ENCODE results near the gene CCDC78.

Gene CCDC78

DNA sequence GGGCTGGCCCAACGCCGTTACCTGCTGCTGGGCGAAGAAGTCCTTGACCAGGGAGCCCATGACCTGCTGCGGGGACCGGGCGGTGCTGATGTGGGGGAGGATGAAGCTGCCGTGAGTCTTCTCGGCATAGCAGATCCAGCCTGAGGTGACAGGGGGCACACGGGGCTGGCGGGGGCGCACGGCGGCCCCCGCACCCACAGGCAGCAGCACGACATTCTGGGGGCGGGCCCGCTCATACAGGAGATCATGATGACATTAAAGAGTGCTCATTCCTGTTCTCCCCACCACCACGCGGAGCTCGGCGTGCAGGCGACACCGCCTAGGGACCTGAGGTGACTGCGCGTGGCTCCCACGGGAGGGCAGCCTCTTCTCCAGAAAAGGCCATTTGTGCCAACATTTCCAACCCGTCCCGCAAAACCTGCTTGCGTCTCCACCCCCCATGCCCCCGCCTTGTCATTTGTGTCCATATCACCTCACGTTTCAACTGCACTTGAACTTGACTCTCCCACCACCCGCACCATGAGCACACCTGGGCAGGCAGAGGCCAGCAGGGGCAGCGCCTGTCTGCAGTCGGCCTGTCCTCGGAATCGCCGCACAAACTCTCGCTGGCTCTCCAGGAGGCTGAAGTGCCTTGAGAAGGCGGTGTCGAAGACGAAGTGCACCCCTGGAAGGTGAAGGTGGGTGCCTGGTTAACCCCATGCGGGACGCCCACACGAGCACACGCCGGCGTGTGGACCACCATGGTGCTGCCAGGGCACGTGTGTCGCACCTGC is 8.2 kb upstream of the CCDC78 start:
- H3K27me3 Mint-ChIP-seq, result no peaks in the 10 kb centered on the region
- ATAC-seq, result no peak
- H3K9me3 Mint-ChIP-seq, result no peaks in the 10 kb centered on the region
- peaks cover 25% of the 10 kb centered on the region for H3K36me3 Mint-ChIP-seq
- H3K4me3 Mint-ChIP-seq, result no peak overlapping the region
- no peak overlapping the region for H3K27ac Mint-ChIP-seq
- peaks cover 37% of the 10 kb centered on the region for H3K4me1 Mint-ChIP-seq

DNA sequence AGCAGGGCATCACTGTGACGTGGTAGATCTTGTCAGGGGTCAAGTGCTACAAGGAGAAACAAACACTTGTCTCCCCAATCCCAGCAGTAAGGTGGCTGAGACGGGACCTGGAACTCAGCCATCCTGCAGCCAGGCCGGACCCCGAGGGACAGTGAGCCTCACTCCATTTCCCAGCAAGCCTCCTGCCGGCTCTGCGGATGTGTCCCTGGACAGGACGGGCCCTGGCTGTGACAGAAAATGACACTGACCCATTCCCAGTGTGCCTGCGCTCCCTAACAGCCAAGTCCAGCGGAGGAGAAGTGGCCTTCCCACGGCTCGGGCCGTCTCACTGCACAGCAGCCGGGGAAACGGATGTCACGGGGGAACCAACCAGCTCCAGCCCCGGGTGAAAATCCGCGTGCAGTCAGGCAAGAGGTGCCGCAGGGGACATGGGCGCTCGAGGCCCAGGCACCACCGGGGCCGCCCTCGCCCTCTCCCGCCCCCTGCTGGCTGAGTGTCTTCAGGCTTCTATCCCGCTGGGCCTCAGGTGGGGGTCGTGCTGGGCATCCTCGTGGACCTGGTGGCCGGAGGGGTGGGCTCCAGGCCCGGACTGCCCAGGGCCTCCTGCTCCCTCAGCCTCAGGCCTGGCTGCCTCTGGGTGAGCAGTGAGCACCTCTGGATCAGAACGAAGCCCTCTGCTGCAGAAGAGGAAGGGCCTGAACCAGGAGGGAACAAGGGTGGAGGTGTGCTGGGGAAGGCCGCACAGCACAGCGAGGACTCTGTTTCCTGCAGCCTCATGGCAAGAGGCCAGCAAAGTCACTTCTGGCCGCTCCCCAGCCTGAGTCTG is 7.4 kb upstream of the CCDC78 start:
- Mint-ChIP-seq H3K27me3 (no peaks in the 10 kb centered on the region), H3K36me3 (peaks cover 25% of the 10 kb centered on the region), H3K4me3 (no peak overlapping the region), H3K9me3 (no peaks in the 10 kb centered on the region), H3K4me1 (peaks cover 30% of the 10 kb centered on the region), H3K27ac (no peak overlapping the region)
- no peak for ATAC-seq

DNA sequence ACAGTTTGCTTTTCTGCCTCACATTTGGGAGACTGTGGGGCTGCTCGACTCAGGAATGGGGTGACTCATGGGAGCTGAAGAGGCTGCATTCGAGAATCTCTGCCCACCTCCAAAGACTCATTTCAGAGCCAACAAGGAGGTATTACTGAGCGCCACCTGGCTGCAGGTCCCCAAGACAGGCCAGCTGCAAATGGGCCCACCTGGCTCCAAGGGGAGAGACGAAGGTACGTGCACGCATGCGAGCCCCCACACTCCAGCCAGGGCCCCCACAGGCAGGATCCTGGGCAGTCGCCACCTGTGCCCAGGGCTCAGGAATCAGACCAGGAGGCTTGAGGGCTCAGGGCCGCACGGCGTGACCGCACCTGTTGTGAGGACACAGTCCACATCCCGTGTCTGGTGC is 6.7 kb upstream of the CCDC78 start:
- H3K4me1 Mint-ChIP-seq, result peaks cover 26% of the 10 kb centered on the region
- H3K27me3 Mint-ChIP-seq, result no peaks in the 10 kb centered on the region
- no peaks in the 10 kb centered on the region for H3K9me3 Mint-ChIP-seq
- peaks cover 25% of the 10 kb centered on the region for H3K36me3 Mint-ChIP-seq
- no peak for ATAC-seq
- H3K27ac Mint-ChIP-seq, result no peak overlapping the region
- H3K4me3 Mint-ChIP-seq, result no peak overlapping the region

DNA sequence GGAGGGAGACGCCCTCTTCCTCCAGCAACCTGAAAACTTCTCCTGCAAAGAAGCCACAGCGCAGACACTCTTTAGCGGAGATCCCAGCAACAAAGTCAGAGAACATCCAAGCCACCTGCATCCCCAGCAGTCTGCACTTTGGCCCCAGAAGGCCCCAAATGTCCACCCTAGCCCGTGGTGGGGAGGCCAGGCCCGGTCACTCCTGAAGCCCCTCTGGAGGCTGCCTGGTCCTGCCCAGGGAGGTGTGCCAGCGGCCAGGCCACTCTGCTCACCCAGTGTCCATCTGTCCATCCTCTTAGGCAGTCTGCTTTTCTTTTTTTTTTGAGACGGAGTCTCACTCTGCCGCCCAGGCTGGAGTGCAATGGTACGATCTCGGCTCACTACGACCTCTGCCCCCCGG is 6.1 kb upstream of the CCDC78 start:
- Mint-ChIP-seq H3K27ac (no peak overlapping the region), H3K4me3 (no peak overlapping the region), H3K9me3 (no peaks in the 10 kb centered on the region), H3K27me3 (no peaks in the 10 kb centered on the region), H3K36me3 (peaks cover 25% of the 10 kb centered on the region), H3K4me1 (peaks cover 20% of the 10 kb centered on the region)
- ATAC-seq, result no peak

DNA sequence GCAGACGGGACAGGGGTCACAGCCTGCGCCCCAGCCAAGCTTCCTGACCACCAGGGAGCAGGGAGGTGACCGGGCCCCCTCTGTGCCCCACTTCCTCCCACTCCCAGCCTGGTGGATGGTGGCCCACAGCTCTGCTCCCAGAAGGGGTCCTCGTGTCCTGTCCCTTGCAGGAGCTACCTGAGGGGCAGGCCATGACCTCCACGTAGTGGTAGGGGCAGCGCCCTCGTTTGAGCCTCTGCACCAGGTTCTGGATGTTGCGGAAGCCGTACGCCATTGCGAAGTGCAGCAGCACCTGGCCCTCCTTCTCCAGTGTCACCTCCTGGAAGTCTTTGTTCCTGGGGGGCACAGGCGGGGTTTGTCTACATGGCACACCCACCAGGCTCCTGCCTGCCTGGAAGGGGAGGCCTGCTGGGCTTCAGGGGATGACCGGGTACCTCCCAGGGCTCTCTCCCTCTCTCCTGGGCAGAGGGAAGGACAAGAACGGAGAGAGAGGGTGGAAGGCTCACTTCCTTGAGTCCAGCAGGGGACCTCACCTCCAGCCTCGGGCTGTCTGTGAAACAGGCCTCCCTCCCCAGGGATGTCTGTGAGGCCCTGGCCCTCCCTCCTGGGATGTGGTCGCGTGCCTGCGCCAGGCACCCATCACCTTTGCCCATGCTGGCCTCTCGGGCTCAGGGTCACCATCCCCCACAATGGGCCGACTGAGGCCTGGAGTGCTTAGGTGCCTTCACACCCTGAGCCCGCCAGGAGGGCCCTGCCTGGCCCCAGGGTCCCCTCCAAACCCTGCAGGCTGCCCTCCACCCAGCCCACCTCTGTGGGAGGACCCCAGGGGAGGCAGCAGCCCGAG is 4.6 kb upstream of the CCDC78 start:
- H3K27ac Mint-ChIP-seq, result no peak overlapping the region
- no peak for ATAC-seq
- H3K27me3 Mint-ChIP-seq, result no peaks in the 10 kb centered on the region
- peaks cover 18% of the 10 kb centered on the region for H3K36me3 Mint-ChIP-seq
- peaks cover 18% of the 10 kb centered on the region for H3K4me1 Mint-ChIP-seq
- no peak overlapping the region for H3K4me3 Mint-ChIP-seq
- H3K9me3 Mint-ChIP-seq, result no peaks in the 10 kb centered on the region

DNA sequence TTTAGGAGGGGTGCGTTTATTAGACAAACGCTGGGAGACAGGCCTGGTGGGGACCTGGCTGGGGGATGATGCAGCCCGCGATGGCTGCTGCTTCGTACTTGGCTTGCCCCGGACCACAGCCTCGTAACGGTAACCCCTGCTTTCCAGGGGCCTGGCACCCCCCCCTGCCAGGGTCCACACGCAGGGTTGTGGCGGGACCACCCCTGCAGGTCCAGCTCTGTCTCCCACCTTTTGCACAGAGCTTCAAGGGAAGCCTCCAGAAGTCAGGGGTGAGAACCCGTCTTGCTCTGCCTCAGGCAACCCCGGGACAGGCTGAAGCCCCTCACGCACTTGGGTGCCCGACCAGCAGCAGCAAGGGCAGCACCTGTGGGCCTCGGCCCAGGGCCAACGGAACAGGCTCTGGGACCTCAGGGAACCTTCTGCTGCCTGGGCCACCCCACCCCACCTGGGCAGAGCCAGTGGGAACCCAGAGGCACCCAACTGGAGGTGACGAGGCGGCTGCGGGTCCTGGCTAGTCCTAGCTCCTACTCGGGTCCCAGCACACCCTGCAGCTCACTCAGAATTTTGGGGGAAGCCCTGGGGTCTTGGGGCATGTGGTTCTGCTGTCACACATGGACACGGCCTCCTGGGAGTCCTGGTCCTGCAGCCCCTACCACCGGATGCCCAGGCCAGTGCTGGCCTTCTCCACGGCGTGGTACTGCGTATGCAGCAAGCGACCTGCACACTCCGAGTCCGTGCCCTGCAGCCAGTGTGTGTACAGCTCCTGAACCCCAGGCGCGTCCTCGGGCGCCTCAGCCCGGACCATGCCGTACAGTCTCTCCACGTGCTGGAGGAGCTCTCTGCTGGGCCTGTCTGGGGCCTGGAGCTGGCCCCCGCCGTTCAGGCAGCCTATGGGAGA is 3.8 kb upstream of the CCDC78 start:
- no peak overlapping the region for H3K27ac Mint-ChIP-seq
- H3K36me3 Mint-ChIP-seq, result peaks cover 12% of the 10 kb centered on the region
- no peak for ATAC-seq
- H3K27me3 Mint-ChIP-seq, result no peaks in the 10 kb centered on the region
- H3K9me3 Mint-ChIP-seq, result no peaks in the 10 kb centered on the region
- no peak overlapping the region for H3K4me3 Mint-ChIP-seq
- H3K4me1 Mint-ChIP-seq, result peaks cover 18% of the 10 kb centered on the region

DNA sequence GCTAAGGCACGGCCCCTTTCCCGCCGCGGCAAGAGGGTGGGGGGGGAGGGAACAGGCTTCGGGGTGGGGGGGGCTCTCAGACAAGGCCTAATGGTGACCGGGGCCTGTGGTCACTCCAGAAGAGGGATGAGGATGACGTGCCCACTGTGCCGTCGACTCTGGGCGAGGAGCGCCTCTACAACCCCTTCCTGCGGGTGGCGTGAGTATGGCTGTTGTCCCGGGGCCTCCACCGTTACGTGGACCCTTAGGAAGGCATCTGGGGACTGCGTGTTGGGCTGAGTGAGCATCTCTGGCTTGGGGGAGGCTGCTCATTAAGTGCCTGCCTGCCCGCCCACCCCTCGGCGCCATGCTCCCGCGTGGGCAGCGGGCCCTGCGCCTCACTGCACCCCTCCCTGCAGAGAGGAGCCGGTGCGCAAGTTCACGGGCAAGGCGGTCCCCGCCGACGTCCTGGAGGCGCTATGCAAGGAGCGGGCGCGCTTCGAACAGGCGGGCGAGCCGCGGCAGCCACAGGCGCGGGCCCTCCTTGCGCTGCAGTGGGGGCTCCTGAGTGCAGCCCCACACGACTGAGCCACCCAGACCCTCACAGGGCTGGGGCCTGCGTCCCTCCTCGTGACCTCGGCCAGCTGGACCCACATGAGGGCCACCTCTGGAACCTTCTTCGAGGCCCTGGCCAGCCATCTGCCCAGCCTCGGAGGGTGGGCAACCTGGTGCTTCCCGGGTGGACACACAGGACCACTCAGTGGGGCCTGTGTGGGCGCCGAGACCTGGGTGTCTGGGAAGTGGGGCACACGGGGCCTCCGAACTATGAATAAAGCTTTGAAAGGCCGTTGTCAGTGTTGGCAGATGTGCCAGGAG is 2.9 kb upstream of the CCDC78 start:
- Mint-ChIP-seq H3K9me3 (no peaks in the 10 kb centered on the region), H3K4me1 (peaks cover 18% of the 10 kb centered on the region), H3K4me3 (peak overlapping the region; percentile 72), H3K36me3 (peaks cover 6% of the 10 kb centered on the region), H3K27ac (no peak overlapping the region), H3K27me3 (no peaks in the 10 kb centered on the region)
- ATAC-seq, result no peak

DNA sequence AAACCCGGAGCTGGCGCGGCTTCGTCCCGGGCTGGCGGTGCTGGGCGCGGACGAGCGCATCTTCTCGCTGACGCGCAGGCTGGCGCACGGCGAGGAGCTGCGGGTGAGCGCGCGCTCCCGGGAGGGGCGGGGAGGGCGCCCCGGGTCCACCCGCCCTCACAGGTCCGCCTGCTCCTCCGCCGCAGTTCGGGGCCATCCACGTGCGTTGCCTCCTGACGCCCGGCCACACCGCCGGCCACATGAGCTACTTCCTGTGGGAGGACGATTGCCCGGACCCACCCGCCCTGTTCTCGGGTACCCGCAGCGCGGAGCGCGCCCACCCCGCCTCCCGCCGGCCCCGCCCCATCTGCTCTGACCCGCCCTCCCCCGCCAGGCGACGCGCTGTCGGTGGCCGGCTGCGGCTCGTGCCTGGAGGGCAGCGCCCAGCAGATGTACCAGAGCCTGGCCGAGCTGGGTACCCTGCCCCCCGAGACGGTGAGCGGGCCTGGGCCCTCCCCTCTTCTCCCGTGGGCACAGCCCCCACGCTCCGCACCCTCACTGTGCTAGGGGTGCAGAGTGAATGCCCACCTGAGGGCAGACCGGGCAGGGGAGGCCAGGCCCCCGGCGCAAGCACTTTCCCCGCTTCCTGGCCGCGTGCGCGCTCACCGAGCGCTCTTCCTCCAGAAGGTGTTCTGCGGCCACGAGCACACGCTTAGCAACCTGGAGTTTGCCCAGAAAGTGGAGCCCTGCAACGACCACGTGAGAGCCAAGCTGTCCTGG is 2.1 kb upstream of the CCDC78 start:
- Mint-ChIP-seq H3K9me3 (no peaks in the 10 kb centered on the region), H3K4me3 (peak overlapping the region; percentile 72), H3K27me3 (no peaks in the 10 kb centered on the region), H3K27ac (no peak overlapping the region), H3K4me1 (peaks cover 23% of the 10 kb centered on the region), H3K36me3 (peaks cover 6% of the 10 kb centered on the region)
- ATAC-seq, result peak; percentile 63

DNA sequence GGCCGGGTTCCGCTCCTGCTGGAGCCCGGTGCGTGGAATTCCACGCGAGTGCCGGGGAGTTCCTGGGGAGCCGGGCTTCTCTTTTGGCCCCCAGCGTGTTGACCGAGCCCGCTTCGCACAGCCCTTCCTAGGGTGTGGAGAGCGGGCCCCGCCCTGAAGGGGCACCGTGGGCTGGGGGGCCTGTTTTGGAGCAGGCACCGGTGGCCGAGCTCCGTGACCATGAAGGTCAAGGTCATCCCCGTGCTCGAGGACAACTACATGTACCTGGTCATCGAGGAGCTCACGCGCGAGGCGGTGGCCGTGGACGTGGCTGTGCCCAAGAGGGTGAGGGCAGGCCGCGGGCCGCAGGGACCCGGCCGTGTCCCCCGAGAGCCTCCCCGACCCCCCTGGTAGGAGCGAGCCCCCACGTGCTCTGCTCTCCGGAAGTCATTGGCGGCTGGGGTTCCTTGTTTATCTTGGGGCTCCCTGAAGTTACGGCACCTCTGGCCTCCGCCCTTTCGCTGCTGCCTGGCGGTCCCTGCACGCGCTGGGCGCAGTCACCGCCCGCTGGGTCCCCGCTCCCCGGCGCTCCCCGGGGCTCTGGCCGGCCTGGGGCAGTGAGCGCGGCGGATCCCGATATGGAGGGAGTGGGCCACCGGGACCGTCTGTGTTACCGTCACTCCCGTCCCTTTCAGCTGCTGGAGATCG is 1.2 kb upstream of the CCDC78 start:
- no peaks in the 10 kb centered on the region for H3K27me3 Mint-ChIP-seq
- H3K4me1 Mint-ChIP-seq, result peaks cover 31% of the 10 kb centered on the region
- peak overlapping the region; percentile 37 for H3K27ac Mint-ChIP-seq
- H3K4me3 Mint-ChIP-seq, result peak overlapping the region; percentile 71
- peak; percentile 46 for ATAC-seq
- no peaks in the 10 kb centered on the region for H3K9me3 Mint-ChIP-seq
- H3K36me3 Mint-ChIP-seq, result peaks cover 6% of the 10 kb centered on the region

DNA sequence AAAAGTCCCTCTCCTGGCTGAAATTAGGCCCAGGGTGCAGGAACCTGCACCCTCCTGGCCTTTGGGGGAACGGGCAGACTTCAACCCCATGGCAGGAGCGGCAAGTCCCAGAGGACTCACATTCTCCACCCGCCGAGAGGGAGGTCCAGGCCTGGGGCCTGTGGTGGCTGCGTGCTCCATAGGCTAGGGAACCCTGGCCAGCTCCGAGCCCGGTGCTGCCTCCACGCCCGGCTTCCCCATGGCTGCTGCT is 130 bp downstream of the CCDC78 start:
- H3K4me3 Mint-ChIP-seq, result peak overlapping the region; percentile 84
- H3K27ac Mint-ChIP-seq, result peak overlapping the region; percentile 70
- no peak for ATAC-seq
- peaks cover 36% of the 10 kb centered on the region for H3K4me1 Mint-ChIP-seq
- H3K9me3 Mint-ChIP-seq, result no peaks in the 10 kb centered on the region
- H3K36me3 Mint-ChIP-seq, result peaks cover 6% of the 10 kb centered on the region
- no peaks in the 10 kb centered on the region for H3K27me3 Mint-ChIP-seq

DNA sequence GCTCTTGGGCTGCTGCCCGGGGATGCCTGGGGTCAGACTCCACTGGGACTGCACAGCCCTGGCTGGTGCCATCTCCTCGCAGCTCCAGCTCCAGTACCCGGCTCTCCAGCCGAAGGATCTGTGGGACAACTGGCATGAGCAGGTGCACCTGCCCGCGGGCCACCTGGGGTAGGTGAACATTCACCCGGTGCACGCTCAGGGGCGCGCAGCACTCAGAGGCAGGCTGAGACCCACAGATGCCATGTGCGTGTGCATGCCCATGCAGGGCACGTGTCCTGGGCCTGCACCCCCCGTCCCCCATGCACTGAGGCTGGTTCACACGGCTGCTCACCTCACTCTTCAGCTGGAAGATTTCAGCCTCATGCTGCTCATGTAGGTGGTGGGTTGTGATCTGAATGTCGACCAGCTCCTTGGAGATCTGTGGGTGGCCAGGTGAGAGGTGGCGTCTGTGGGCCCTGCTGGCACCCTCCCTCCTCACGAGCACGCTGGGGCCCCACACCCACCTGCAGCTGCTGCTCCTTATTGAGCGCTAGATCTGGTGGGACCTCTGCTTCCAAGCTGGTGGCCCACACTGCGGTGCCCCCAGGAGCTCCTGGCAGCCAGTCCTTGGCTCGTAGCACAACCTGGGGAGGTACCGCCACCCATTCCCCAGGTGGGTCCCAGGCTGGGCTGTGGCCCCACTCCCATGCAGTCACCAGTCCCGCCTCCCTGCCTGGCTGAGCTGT is 618 bp downstream of the CCDC78 start:
- H3K9me3 Mint-ChIP-seq, result no peaks in the 10 kb centered on the region
- no peak for ATAC-seq
- H3K36me3 Mint-ChIP-seq, result peaks cover 6% of the 10 kb centered on the region
- peaks cover 37% of the 10 kb centered on the region for H3K4me1 Mint-ChIP-seq
- peak overlapping the region; percentile 70 for H3K27ac Mint-ChIP-seq
- peak overlapping the region; percentile 84 for H3K4me3 Mint-ChIP-seq
- no peaks in the 10 kb centered on the region for H3K27me3 Mint-ChIP-seq

DNA sequence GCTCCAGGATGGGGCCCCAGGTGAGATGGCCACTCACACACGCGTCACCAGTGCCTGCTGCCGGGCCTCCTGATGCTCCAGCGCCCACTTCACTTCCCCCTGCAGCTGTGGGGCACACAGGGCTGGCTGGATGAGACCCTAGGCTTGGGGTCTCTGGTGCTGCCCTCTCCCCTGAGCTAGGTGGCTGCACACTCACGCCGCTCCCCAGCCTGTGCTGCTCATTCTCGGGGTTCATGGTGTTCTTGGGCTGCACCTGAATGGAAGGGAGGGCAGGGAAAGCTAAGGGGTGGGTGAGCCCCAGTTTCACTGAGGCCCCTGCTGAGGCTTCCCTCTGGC is 1.2 kb downstream of the CCDC78 start:
- Mint-ChIP-seq H3K4me3 (no peak overlapping the region), H3K36me3 (peaks cover 6% of the 10 kb centered on the region), H3K27ac (peak overlapping the region; percentile 70), H3K9me3 (no peaks in the 10 kb centered on the region), H3K27me3 (no peaks in the 10 kb centered on the region), H3K4me1 (peaks cover 43% of the 10 kb centered on the region)
- no peak for ATAC-seq

All from stimulated activated memory B cell treated with anti-CD40 and anti-IgM and Interleukin-4, amounts not matched to agents 10 μg/mL and 1 μg/mL and 100 μg/mL, for 72 hours (primary cell).